Stimulated activated CD4-positive, alpha-beta T cell treated with anti-CD3 and anti-CD28 coated beads, Interleukin-12 subunit alpha, Interleukin-12 subunit beta, amount 100 ng/mL, for 24 hours (primary cell): ENCODE measurements around the gene FHAD1.
"Not testable (repeated sequence)": the region's sequence is repeated elsewhere in the genome, so short reads cannot be mapped to it uniquely, and the experiment has no call there.

Source experiments
- DNase-seq, 2 experiments: peaks; one replicate each; pipeline ENCODE4 v3.0.0-alpha.2; 2020; ENCODE audit warnings: low read depth in 2 of 2

Gene FHAD1

GRCh38 chr1:15276691-15277446 lies 29.8 kb downstream of the FHAD1 start:
- no peak for DNase-seq

- DNase-seq = no peak
Observed at GRCh38 chr1:15277447-15277838, 30.4 kb downstream of the FHAD1 start.

- no peak for DNase-seq
Observed at GRCh38 chr1:15277933-15278332, 30.9 kb downstream of the FHAD1 start.

GRCh38 chr1:15279576-15280230 lies 32.7 kb downstream of the FHAD1 start:
- DNase-seq = no peak

- no peak for DNase-seq
Observed at GRCh38 chr1:15280416-15280815, 33.4 kb downstream of the FHAD1 start.

GRCh38 chr1:15282038-15282437 lies 35.0 kb downstream of the FHAD1 start:
- no peak for DNase-seq

- DNase-seq = no peak
Observed at GRCh38 chr1:15282810-15283474, 35.9 kb downstream of the FHAD1 start.

- no peak for DNase-seq
Observed at GRCh38 chr1:15283526-15283925, 36.5 kb downstream of the FHAD1 start.

GRCh38 chr1:15286452-15286851 lies 39.4 kb downstream of the FHAD1 start:
- no peak for DNase-seq

- no peak for DNase-seq
Observed at GRCh38 chr1:15287035-15287979, 40.3 kb downstream of the FHAD1 start.

- DNase-seq = no peak
Observed at GRCh38 chr1:15288173-15288926, 41.3 kb downstream of the FHAD1 start.

- DNase-seq = no peak
Observed at GRCh38 chr1:15289251-15289651, 42.2 kb downstream of the FHAD1 start.

GRCh38 chr1:15290382-15290781 lies 43.4 kb downstream of the FHAD1 start:
- DNase-seq = no peak

- no peak for DNase-seq
Observed at GRCh38 chr1:15295696-15296095, 48.7 kb downstream of the FHAD1 start.

GRCh38 chr1:15296585-15297321 lies 49.7 kb downstream of the FHAD1 start:
- no peak for DNase-seq

- DNase-seq = not testable (repeated sequence)
Observed at GRCh38 chr1:15297975-15298374, 51.0 kb downstream of the FHAD1 start.

- DNase-seq = no peak
Observed at GRCh38 chr1:15299179-15299578, 52.2 kb downstream of the FHAD1 start.

- no peak for DNase-seq
Observed at GRCh38 chr1:15299806-15300205, 52.8 kb downstream of the FHAD1 start.

GRCh38 chr1:15303935-15304334 lies 56.9 kb downstream of the FHAD1 start:
- DNase-seq = no peak

GRCh38 chr1:15304708-15305467 lies 57.9 kb downstream of the FHAD1 start:
- peak; percentile 38 to 63 for DNase-seq
